ENCODE data around the gene CXCL12.

Gene CXCL12

DNA sequence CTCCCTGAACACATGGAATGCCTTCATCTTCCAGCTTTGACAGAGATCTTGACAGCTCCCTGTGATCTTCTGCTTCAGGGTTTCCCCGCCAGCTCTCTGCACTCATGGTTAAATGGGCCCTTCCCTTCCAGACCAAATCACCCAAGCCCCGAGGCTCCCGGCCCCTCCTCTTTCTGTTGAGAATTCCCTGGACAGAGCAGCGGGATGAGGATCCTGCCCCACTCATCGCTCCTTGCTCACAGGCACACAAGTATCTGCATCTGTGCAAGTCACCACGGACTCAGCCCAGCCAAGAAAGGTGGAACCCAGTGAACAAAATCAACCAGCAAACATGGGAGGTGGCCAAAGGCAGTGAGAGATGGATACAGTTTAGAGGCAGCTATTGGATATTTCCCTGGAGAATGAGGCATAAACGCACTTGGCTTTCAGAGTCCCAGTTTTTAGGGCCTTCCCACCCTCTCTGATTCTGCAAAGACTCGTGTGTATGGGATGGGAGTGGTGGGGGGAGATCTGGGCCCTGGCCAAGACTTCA lies 37.7 kb upstream of the CXCL12 start:
- DNase-seq (ENCODE audit: low spot score), result no peak
- no peak for TF ChIP-seq CTCF (IDR thresholded peaks at IDR 0.05; ENCODE audit: extremely low read depth, missing control alignments)

- no peak for TF ChIP-seq CTCF (IDR thresholded peaks at IDR 0.05; ENCODE audit: extremely low read depth, missing control alignments)
- DNase-seq (ENCODE audit: low spot score), result no peak
Measured at GRCh38 chr10:44422153-44422552, 37.3 kb upstream of the CXCL12 start.

DNA sequence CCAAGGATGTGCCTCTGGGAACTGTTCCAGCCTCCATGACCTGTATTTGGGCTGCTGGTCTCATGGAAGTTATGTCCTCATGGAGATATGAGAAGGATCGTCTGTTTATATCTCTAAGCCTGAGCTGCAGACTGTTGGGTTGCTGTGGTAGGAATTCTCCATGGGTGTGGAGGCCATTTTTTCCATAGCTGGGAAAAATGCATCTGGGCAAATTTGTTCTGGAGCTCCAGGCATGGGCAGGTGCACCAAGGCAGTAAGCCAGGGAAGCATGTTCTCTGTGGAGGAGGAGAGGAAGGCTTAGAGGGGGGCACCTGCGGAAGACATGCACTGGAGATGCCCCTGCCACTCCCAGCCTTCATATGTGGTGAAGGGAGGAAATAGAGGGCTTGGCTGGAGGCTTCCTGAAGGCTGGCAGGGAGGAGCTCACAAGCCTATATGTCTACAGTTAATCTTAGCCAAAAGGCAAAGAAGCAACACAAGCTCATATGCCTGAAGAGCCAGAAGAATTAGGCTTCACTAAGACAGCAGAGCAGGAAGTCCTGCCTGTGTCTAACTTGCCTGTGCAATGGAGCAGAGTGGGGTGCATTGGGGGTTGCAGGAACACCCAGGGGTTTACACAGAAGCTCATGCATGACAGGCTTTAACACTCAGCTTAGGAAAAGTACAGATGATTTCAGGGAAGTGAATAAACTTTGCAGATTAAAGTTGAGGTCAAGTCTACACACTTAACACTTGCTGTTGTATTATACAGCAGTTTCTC lies 35.1 kb upstream of the CXCL12 start:
- no peak for DNase-seq (ENCODE audit: low spot score)
- no peak for TF ChIP-seq CTCF (IDR thresholded peaks at IDR 0.05; ENCODE audit: extremely low read depth, missing control alignments)

DNA sequence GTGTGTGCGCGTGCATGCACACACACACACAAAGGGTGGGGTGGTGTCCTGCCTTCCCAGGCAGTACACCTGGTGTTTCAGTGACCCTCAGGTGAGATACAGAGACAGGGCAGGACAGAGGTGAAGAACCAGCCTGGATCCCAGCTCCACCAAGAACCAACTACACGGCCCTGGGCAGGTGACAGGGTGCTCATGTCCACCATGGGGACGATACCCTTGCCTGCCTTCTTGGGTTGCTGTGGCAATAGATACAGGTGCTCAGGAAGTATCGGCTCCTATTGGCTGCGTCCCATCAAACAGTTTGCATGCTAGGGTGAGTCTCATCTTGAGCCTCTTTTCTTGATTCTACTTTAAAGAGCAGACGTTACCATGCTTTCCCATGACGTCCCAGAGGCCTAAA lies 33.7 kb upstream of the CXCL12 start:
- TF ChIP-seq CTCF (IDR thresholded peaks at IDR 0.05; ENCODE audit: extremely low read depth, missing control alignments), result no peak
- DNase-seq (ENCODE audit: low spot score), result no peak

DNA sequence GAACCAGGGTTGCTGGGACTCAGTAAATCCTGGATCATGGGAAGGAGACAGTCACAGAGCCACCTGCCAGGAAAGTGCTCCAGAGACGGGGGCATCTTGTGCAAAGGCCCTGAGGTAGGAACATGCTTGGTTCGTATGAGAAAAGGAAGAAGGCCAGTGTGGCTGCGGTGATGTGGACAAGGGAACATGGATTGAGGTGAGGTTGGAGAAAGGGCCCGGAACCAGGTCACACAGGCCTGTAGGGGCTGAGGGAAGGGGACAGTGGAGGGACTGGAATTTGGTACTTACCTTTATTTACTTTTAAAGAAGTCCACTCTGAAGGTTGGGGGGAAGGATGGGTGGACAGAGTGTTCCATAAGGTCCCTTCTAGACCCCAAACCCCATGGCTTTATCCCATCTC lies 32.9 kb upstream of the CXCL12 start:
- no peak for TF ChIP-seq CTCF (IDR thresholded peaks at IDR 0.05; ENCODE audit: extremely low read depth, missing control alignments)
- DNase-seq (ENCODE audit: low spot score), result no peak

DNA sequence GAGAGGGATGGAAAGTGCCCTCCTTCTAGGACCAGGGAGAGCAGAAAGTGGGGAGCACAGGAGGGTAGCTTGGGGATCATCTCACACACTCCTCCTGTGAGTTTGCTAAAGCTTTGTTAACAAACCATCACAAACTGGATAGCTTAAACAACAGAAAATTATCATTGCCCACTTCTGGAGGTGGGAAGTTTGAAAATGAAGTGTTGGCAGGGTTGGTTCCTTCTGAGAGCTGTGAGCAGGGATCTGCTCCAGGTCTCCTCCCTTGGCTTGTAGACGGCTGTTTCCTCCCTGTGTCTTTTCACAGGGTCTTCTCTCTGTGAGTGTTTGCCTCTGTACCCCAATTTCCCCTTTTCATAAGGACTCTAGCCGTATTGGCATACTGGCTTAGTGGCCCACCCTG lies 32.0 kb upstream of the CXCL12 start:
- DNase-seq (ENCODE audit: low spot score), result no peak
- TF ChIP-seq CTCF (IDR thresholded peaks at IDR 0.05; ENCODE audit: extremely low read depth, missing control alignments), result no peak

GRCh38 chr10:44416021-44416771 lies 31.3 kb upstream of the CXCL12 start:
- no peak for TF ChIP-seq CTCF (IDR thresholded peaks at IDR 0.05; ENCODE audit: extremely low read depth, missing control alignments)
- no peak for DNase-seq (ENCODE audit: low spot score)
